Dendritic cell treated with granulocyte-macrophage colony-stimulating factor and Interleukin-4, amounts not matched to agents 40 ng/mL and 50 ng/mL, for 4 days (primary cell): Measurements from ENCODE around the gene RTL3.
"Not testable (repeated sequence)": the region's sequence is repeated elsewhere in the genome, so short reads cannot be mapped to it uniquely, and the experiment has no call there.

Experiments used
- H3K27ac Mint-ChIP-seq: one replicate; pipeline ENCODE4 v1.8.0; 2022; ENCODE audit warnings: mild to moderate bottlenecking, mixed read lengths
- H3K27me3 Mint-ChIP-seq: one replicate; pipeline ENCODE4 v1.8.0; 2022; ENCODE audit warnings: mild to moderate bottlenecking, mixed read lengths
- H3K36me3 Mint-ChIP-seq: one replicate; pipeline ENCODE4 v1.8.0; 2022; ENCODE audit warnings: low read depth, mixed read lengths
- H3K4me1 Mint-ChIP-seq: one replicate; pipeline ENCODE4 v1.8.0; 2022; ENCODE audit warnings: low read depth, mixed read lengths
- H3K4me3 Mint-ChIP-seq: one replicate; pipeline ENCODE4 v1.8.0; 2022; ENCODE audit warnings: mild to moderate bottlenecking, moderate library complexity, mixed read lengths
- H3K9me3 Mint-ChIP-seq: one replicate; pipeline ENCODE4 v1.8.0; 2022; ENCODE audit warnings: mixed read lengths
- intact Hi-C: fragments of 100-400 bp; cut with micrococcal nuclease; formaldehyde crosslinking; loops from one replicate; pipeline ENCODE4 v1.15.0; 2022

The RTL3 gene

DNA sequence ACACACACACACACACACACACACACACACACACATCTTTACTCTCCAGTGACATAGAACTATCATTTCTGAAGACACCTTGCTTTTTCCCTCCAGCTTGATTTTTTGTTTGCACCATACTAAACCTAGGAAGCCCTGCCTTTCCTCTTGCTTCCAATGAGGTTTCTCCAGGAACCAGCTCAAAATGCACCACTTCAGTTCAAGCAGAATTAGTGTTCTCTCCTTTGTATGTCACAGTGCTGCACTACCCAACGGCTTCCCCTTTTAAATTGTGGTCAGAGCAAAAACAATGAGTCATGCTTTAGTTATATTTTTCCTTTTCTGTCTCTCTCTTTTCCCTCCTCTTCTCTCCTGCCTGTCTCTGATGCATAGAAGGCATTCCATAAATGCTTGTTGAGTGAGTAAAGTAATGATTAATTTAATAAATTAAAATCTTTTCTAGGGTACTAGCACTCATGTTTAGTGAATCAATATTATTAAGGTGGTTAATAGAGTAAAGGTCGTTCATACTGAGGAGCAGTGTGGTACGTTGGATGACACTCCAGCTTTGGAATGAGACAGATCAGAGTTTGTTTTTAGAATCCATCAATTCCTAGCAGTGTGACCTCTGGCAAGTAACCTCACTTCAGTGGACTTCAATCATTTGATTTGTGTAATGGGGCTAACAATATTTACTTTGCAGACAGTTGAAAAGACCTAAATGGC lies 5.9 kb downstream of the RTL3 start:
- intact Hi-C loops = no loop called here
- H3K4me1 Mint-ChIP-seq = peaks cover 27% of the 10 kb centered on the region
- H3K36me3 Mint-ChIP-seq = peaks cover under 1% of the 10 kb centered on the region
- H3K27me3 Mint-ChIP-seq = no peaks in the 10 kb centered on the region
- peak overlapping the region; percentile 37 for H3K4me3 Mint-ChIP-seq
- peak overlapping the region; percentile 69 for H3K27ac Mint-ChIP-seq
- peaks cover 3% of the 10 kb centered on the region for H3K9me3 Mint-ChIP-seq

DNA sequence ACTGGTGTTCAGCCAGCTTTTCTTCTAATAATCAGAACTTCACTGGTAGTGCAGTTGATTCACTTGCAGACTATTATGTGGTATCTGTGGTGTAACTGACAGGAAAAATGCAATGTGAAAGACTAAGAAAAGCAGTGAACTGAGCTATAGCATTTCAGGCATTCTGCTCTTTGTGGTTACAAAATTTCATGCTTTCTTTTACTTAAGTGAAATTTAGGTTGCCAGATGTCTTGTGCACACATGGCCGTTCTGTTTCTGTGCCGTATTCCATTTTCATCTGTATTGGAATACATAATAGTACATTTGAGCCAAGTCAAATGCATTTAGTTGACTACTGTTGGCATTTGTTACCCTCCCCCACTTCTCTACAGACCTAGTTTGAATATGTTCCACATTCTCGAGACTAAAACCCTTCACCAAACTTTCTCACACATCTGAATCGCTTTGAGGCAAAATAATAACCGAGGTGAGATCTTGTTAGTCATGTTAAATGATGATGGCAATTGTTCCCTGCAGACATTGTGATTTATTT lies 8.2 kb downstream of the RTL3 start:
- peaks cover 10% of the 10 kb centered on the region for H3K36me3 Mint-ChIP-seq
- H3K4me3 Mint-ChIP-seq = no peak overlapping the region
- intact Hi-C loops = no loop called here
- H3K4me1 Mint-ChIP-seq = peaks cover 25% of the 10 kb centered on the region
- peaks cover 21% of the 10 kb centered on the region for H3K9me3 Mint-ChIP-seq
- H3K27me3 Mint-ChIP-seq = no peaks in the 10 kb centered on the region
- no peak overlapping the region for H3K27ac Mint-ChIP-seq

DNA sequence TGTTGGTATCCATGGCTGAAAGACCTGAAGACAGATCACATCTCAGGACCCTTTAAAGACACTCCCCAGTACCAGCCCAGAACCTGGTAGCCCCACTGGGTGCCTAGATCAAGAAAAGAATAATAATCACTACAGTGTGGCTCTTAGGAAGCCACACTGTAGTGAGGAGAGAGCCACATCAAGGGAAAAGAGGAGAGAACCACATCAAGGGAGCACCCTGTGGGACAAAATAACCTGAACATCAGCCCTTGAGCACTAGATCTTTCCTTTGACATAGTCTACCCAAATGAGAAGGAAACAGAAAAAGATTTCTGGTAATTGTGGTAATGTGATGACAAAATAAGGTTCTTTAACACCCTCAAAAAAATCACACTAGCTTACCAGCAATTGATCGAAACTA lies 15.3 kb downstream of the RTL3 start:
- H3K4me1 Mint-ChIP-seq = no peaks in the 10 kb centered on the region
- no peak overlapping the region for H3K4me3 Mint-ChIP-seq
- H3K27me3 Mint-ChIP-seq = no peaks in the 10 kb centered on the region
- H3K27ac Mint-ChIP-seq = no peak overlapping the region
- peaks cover 13% of the 10 kb centered on the region for H3K36me3 Mint-ChIP-seq
- intact Hi-C loops = no loop called here
- peaks cover 47% of the 10 kb centered on the region for H3K9me3 Mint-ChIP-seq

DNA sequence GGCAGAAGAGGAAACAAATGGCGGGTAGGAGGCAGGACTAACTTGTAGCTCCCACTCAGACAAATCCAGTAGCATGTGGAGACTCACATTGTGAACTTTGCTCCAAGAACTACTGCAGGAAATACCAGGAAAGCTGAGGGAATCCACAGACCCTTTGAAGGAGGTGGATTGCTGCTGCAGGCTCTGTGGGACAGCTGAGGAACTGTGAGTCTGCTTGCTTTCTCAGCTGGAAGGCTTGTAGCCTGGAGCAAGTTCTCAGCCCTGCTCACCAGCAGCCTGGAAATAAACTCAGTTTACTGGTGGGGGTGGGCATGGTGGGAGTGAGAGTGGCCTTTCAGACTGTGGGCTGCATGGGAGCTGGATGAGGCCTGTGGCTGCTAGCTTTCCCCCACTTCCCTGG lies 16.0 kb downstream of the RTL3 start:
- H3K27ac Mint-ChIP-seq = no peak overlapping the region
- H3K4me1 Mint-ChIP-seq = no peaks in the 10 kb centered on the region
- intact Hi-C loops = no loop called here
- peaks cover 42% of the 10 kb centered on the region for H3K9me3 Mint-ChIP-seq
- H3K36me3 Mint-ChIP-seq = peaks cover 10% of the 10 kb centered on the region
- no peak overlapping the region for H3K4me3 Mint-ChIP-seq
- no peaks in the 10 kb centered on the region for H3K27me3 Mint-ChIP-seq

DNA sequence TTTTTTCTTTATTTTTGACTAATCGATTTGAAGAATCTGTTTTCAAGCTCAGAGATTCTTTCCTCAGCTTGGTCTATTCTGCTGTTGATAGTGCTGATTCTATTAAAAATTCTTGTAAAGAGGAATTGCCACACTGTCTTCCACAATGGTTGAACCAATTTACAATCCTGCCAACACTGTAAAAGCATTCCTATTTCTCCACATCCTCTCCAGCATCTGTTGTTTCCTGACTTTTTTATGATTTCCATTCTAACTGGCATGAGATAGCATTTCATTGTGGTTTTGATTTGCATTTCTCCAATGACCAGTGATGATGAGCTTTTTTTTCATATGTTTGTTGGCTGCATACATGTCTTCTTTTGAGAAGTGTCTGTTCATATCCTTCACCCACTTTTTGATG lies 23.0 kb downstream of the RTL3 start:
- H3K4me1 Mint-ChIP-seq, H3K4me3 Mint-ChIP-seq, H3K27me3 Mint-ChIP-seq, H3K36me3 Mint-ChIP-seq, intact Hi-C loops, H3K27ac Mint-ChIP-seq: not testable (repeated sequence)
- peaks cover 16% of the 10 kb centered on the region for H3K9me3 Mint-ChIP-seq

DNA sequence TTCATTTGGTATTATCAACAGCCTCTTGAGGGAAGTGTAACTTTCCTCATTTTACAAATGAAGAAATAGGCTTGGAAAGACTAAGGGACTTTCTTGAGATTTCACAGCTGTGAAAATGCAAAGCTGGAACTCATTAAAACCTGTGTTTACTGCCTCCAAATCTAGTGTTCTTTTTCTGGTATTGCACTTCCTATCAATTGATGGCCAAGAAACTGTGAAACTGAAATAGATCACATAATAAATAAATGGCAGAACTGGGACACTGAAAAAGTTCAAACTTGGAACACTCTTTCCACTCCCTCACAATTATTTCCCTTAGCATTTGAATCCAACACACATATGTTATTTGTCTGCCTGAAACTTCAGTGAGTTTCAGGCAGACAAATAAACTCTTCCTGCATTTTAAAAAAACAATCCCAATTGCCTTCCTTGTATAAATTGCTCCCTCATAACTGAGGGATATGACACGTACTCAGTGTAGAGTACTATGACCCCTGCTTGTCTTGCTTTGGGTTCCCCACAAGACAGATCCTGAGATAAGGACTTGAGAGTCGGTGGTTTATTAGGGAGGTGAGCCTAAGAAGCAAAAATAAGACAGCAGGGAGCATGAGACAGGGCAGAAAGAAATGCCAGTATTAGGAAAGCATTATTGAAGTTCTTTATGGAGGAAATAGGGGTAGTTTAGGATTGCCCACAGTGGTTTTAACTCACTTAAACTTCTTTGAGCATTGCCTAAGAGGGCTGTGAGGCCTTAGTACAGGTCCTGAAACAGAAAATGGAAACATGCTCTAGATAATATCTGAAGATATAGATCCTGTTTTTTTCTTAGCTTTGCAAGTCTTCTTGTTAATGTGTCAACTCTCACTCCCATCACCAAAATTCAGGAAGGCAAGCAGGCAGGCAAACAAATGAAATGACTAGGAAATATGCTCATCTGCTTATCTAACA lies 33.9 kb downstream of the RTL3 start:
- Mint-ChIP-seq H3K27me3 (no peaks in the 10 kb centered on the region), H3K27ac (no peak overlapping the region)
- intact Hi-C loops = no loop called here

DNA sequence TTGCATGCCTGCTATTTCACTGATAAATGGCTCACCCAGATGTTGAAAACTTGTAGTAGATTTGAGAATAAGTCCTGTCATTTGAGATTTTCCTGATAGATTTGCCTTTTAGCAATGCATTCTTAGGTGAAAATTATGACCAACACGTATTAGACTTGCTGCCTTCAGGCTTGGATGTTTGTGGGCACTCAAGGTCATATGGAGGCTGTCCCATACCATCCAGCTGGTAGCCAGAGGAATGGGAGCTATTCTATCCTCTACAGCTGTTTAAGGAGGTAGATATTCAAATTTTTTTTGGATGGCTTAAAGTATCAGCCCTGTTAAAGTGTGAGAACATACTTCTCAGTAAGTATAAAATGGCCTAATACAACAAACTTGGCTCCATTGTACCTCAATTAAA lies 34.7 kb downstream of the RTL3 start:
- Mint-ChIP-seq H3K27ac (no peak overlapping the region), H3K4me3 (no peak overlapping the region), H3K4me1 (peaks cover 8% of the 10 kb centered on the region), H3K9me3 (no peaks in the 10 kb centered on the region), H3K36me3 (no peaks in the 10 kb centered on the region), H3K27me3 (no peaks in the 10 kb centered on the region)
- intact Hi-C loops = no loop called here

More for the DNA sequence above, 33.9 kb downstream of the RTL3 start:
- H3K9me3 Mint-ChIP-seq = peaks cover under 1% of the 10 kb centered on the region
- H3K36me3 Mint-ChIP-seq = no peaks in the 10 kb centered on the region
- H3K4me3 Mint-ChIP-seq = no peak overlapping the region
- peaks cover 8% of the 10 kb centered on the region for H3K4me1 Mint-ChIP-seq

DNA sequence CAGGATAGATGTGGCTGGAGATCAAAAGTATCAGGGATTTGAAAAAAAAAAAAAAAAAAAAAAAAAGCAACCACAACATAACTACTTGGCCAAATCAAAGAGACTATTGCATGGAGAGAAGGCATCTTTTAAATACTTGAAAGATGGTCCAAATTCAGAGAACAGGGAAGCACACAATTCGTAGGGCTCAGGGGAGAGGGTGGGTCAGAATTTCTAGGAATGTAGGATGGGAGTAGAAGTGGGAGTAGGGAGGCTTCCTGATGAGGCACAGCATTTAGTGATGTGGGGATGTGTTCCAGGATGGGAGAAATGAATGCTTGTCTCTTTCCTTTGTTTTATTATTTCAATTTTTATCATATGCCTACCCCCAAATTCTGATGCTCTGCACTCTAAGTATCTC lies 36.3 kb downstream of the RTL3 start:
- Mint-ChIP-seq H3K36me3 (no peaks in the 10 kb centered on the region), H3K9me3 (no peaks in the 10 kb centered on the region), H3K27me3 (no peaks in the 10 kb centered on the region), H3K4me3 (no peak overlapping the region), H3K27ac (no peak overlapping the region), H3K4me1 (peaks cover 8% of the 10 kb centered on the region)
- intact Hi-C loops = no loop called here

DNA sequence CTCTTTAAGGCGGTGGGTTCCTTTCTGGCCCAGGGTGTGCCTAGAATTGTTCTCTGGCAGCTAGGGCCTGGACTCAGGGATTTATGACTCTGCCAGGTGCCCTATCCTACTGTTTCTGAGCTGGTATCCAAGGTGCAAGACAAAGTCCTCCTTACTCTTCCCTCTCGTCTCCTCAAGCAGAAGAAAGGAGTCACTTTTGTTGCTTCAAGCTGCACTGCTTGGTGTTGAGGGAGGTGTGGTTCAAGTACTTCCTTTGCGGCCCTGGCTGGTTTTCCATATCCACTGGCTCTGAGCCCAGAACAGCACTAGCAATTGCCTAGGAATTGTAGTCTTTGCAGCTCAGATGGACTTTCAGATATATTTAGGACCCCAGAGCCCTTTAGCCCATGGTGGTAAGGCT lies 39.3 kb downstream of the RTL3 start:
- Mint-ChIP-seq H3K4me1 (no peaks in the 10 kb centered on the region), H3K4me3 (no peak overlapping the region), H3K27ac (no peak overlapping the region), H3K36me3 (no peaks in the 10 kb centered on the region), H3K9me3 (no peaks in the 10 kb centered on the region), H3K27me3 (no peaks in the 10 kb centered on the region)
- intact Hi-C loops = no loop called here

DNA sequence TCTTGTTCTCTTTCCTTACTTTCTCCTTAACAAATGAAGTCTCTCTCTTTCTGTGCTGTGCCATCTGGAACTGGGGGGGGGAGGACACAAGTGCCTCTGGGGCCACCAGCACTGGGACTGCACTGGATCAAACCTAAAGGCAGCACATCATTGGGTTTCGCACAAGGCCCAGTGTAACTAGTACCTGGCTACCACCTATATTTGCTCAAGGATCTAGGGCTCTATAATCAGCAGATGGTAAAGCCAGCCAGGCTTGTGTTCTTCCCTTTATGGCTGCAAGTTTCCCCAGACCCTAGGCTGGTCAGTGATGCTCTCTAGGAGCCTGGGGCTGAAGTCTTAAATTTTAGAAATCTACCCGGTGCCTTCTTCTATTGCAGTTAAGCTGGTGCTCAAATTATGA lies 40.1 kb downstream of the RTL3 start:
- Mint-ChIP-seq H3K27me3 (no peaks in the 10 kb centered on the region), H3K27ac (no peak overlapping the region), H3K36me3 (no peaks in the 10 kb centered on the region), H3K4me1 (no peaks in the 10 kb centered on the region), H3K9me3 (no peaks in the 10 kb centered on the region), H3K4me3 (no peak overlapping the region)
- intact Hi-C loops = no loop called here

DNA sequence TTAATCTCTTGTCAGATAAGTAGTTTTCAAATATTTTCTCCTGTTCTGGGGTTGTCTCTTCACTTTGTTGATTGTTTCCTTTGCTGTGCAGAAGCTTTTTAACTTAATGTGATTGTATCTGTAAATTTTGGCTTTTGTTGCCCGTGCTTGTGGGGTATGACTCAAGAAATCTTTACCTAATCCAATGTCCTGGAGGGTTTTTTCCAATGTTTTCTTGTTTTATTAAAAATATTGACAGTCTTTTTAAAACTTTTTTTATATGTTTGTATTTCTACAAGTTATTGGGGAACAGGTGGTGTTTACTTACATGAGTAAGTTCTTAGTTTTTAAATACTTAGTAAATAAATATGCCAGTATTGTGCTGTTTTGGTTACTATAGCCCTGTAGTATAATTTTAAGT lies 44.9 kb downstream of the RTL3 start:
- Mint-ChIP-seq H3K27me3 (no peaks in the 10 kb centered on the region), H3K4me1 (no peaks in the 10 kb centered on the region), H3K9me3 (peaks cover 8% of the 10 kb centered on the region), H3K36me3 (no peaks in the 10 kb centered on the region), H3K4me3 (no peak overlapping the region), H3K27ac (no peak overlapping the region)
- intact Hi-C loops = no loop called here
